Fibroblast of lung (primary cell): Measurements from ENCODE around the gene ATP8A2.

Experiments used
- EZH2 ChIP-seq: IDR thresholded peaks from 2 replicates; pipeline ENCODE4 v1.5.1; 2012; ENCODE audit warnings: low read length, control low read depth, mild to moderate bottlenecking; ENCODE audit errors: missing control alignments
- TF ChIP-seq, protein P1 (sequence below), 2 donors: IDR thresholded peaks in 1 of 2; conservative IDR thresholded peaks in 1 of 2; 1 replicate in 1 of 2; 2 replicates in 1 of 2; pipeline ENCODE4 v1.5.1; 2011 to 2012; ENCODE audit warnings: low read length in 2 of 2, control low read depth in 1 of 2, inconsistent platforms in 1 of 2, low read depth in 1 of 2, mild to moderate bottlenecking in 1 of 2

DNA sequence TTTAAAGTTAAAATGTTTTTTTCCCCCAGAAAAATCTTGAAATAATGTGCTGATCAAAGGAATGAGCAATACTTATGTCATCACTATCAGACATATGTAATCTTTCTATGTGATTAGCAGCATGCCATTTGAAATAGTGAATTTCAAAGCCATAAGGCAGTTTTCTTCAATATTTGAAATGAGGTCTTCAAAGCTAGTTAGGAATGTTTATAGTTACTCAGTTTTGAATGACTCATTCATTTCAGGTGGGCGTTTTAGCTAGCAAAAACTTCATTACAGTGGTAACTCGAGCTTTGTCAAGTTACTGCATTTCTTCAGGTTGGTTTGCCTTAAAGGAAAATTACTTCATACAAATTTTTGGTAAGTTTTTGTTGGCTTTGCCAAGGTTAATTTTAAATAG is 102.1 kb downstream of the ATP8A2 start:
- TF ChIP-seq, protein P1, sequence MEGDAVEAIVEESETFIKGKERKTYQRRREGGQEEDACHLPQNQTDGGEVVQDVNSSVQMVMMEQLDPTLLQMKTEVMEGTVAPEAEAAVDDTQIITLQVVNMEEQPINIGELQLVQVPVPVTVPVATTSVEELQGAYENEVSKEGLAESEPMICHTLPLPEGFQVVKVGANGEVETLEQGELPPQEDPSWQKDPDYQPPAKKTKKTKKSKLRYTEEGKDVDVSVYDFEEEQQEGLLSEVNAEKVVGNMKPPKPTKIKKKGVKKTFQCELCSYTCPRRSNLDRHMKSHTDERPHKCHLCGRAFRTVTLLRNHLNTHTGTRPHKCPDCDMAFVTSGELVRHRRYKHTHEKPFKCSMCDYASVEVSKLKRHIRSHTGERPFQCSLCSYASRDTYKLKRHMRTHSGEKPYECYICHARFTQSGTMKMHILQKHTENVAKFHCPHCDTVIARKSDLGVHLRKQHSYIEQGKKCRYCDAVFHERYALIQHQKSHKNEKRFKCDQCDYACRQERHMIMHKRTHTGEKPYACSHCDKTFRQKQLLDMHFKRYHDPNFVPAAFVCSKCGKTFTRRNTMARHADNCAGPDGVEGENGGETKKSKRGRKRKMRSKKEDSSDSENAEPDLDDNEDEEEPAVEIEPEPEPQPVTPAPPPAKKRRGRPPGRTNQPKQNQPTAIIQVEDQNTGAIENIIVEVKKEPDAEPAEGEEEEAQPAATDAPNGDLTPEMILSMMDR (conservative IDR thresholded peaks at IDR 0.05 in 1 of 2, IDR thresholded peaks at IDR 0.05 in 1 of 2; ENCODE audit: low read depth in 1 of 2, low read length in 2 of 2), result no peak
- no peak for TF ChIP-seq EZH2
